AG09319 (cell line): Measurements from ENCODE around the gene GSE1.
"Not testable (repeated sequence)": the region's sequence is repeated elsewhere in the genome, so short reads cannot be mapped to it uniquely, and the experiment has no call there.

Experiments used
- DNase-seq: peaks from one replicate; pipeline ENCODE4 v3.0.0-alpha.2; 2010; ENCODE audit warnings: low read depth; ENCODE audit errors: extremely low read depth
- TF ChIP-seq, protein P1 (sequence below): IDR thresholded peaks from 2 replicates; pipeline ENCODE4 v1.5.1; 2011; ENCODE audit warnings: low read depth, mild to moderate bottlenecking, inconsistent platforms, low read length, moderate library complexity

The GSE1 gene

DNA sequence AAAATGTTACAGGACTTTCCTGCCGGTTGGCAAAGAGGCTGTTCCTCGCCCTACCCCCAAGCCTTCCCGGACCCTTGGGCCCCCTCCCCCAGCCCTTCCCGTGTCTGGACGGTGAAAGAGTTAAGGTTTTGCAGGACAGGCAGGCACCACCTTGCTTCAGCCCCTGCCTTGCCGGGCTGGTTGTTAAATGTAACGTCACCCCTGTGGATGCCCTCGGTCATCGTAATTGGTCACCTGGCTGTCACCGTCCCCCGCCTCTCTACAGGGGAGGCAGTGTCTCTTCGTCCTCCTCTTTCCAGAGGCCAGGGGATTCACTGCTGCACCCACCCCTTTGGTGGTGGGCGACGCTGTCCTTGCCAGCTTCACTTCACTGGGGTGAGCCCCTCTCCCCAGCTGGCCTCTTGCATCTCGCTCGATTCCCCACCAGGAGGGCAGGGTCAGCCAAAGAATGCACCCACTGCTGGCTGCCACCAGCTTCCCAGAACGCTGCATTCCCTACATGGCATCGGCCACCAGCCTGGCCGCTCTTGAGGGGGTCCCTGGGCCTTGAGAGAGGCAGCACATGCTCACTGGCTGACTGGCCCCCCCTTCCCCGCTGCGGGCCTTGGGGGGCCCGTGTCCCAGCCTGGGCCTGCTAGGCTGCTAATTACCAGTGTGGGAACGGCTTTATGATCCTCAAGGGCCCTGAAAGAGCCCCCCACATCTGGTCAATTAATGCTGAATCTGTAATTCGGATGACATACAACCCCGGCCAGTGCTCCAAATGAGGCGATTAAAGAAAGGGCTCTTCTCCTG is 25.2 kb upstream of the GSE1 start:
- TF ChIP-seq, protein P1, sequence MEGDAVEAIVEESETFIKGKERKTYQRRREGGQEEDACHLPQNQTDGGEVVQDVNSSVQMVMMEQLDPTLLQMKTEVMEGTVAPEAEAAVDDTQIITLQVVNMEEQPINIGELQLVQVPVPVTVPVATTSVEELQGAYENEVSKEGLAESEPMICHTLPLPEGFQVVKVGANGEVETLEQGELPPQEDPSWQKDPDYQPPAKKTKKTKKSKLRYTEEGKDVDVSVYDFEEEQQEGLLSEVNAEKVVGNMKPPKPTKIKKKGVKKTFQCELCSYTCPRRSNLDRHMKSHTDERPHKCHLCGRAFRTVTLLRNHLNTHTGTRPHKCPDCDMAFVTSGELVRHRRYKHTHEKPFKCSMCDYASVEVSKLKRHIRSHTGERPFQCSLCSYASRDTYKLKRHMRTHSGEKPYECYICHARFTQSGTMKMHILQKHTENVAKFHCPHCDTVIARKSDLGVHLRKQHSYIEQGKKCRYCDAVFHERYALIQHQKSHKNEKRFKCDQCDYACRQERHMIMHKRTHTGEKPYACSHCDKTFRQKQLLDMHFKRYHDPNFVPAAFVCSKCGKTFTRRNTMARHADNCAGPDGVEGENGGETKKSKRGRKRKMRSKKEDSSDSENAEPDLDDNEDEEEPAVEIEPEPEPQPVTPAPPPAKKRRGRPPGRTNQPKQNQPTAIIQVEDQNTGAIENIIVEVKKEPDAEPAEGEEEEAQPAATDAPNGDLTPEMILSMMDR: no peak
- DNase-seq: no peak

DNA sequence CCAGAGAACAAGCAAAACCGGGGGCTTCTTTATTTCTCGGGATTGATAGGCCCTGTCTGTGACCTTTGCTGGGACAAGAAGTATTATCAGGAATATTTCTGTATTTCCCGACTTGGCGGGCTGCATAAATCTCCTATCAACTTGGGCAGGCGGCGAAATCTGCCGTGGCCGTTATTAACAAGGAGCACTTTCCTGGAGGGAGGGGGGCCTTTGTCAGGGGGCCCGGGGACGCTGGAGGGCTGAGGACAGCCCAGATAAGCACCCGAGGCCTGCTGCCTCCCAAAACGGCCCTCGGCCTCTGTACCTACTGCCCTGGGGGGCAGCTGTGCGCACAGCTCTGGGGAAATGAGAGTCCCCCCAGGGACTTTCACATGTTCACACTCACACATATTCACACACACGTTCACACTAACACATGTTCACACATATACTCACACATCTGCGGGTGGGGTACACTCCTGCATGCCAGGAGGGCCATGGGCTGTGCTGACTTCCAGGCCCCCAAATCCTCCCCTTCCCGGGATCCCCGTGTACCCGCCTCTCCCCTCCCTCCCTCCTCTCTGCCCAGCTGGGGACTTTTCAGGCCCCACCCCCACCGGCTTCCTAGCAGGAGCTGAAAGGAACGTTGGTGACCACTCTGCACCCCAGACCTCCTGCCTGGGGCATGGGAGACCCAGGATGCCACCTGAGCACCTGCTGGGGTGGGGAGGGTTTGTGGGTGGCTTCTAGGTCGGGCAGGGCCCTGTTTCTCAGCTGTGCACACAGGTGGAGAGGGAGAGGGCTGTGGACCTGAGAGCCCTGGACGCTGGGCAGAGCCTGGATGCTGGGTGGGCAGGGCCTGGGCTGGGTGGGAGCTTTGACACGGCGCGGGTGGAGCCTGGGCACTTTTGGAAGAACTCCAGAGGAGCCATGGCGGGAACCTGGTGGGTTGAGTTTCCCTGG is 24.3 kb upstream of the GSE1 start:
- TF ChIP-seq, protein P1: no peak
- DNase-seq: no peak

- TF ChIP-seq, protein P1: no peak
- DNase-seq: no peak
Observed at GRCh38 chr16:85589688-85590505, 23.2 kb upstream of the GSE1 start.

DNA sequence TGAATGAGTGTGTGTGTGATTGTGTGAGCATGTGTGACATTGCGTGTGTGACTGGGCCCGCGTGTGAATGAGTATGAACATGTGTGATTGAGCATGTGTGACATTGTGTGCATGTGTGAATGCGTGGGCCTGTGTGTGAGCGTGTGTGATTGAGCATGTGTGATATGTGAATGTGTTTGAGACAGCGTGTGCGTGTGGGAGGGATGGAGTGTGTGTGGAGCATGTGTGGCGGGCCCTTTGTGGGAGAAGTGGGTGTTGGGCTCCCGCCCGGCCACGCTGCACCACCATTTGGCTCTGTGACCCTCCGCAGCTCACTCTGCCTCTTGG is 22.7 kb upstream of the GSE1 start:
- TF ChIP-seq, protein P1: no peak
- DNase-seq: no peak

DNA sequence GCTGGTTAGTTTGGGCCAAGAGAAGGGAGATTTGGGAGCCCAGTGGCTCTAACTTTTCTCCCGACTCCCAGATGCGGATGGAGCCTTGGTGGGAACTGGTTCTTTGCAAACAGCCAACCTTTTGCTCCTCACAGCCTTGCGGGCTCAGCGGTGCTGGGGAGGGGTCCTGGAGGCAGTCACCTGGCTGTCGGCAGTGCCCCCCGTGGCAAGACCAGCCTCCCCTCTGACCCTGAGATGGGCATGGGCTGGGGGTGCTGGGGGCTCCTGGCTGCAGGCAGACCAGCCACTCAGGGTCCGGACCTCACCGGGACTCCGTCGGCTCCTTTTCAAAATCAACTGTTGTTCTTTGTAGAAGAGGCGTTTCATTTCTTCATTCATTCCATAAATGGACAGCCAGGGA is 21.7 kb upstream of the GSE1 start:
- TF ChIP-seq, protein P1: no peak
- DNase-seq: no peak

DNA sequence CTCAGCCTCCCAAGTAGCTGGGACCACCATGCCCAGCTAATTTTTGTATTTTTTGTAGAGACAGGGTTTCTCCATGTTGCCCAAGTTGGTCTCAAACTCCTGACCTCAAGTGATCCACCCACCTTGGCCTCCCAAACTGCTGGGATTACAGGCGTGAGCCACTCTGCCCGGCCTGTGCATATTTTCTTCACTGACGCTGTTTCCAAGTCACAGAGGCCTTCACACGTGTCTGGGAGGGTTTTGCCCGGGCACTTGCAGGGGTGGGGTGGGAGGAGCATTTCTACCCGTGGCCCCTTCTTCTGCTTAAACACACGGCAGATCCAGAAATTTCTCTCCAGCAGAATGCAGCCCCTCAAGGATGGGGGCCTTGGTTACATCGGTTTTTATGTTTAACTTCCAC is 20.8 kb upstream of the GSE1 start:
- not testable (repeated sequence) for DNase-seq

DNA sequence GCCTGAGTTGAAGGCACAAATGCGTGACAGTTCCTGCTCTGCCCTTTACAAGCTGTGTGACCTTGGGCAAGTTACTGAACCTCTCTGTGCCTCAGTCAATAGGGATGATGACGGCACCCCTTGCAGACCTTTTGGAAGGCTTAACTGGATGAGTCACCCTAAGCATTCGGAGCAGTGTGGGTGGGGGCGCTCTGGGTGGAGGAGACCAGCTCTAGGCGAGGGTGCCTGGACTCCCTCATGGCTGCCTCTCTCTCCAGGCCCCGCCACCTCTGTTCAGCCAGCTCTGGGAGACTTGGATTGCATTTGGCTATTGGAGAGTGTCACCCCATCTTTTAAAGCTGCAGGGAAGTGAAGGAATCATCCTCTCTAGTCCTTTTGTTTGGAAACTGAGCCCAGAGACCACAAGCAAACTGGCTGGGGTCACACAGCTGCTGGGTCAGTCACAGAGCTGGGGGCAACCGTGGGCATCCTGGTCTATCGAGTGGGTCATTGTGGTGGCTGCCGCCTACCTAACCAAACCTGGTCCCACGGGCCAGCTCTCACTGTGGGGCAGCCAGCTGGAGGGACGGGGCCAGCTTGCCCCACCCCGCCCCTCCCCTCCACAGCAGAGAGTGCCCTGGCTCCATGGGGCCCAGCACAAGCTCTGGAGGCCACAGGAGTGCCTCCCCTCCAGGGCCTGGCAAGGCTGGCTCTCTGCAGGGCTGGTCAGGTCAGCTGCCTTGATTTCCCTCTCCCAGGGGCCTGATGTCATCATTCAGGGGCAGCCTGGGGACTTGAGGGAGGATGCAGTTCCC is 20.2 kb upstream of the GSE1 start:
- no peak for DNase-seq
- TF ChIP-seq, protein P1: no peak
